Suppressor macrophage treated with lipopolysaccharide for 1 hour (primary cell): ENCODE results near the gene OTOGL.
A peak's percentile ranks its signal among the peaks of the same experiment; 100 is the strongest.
"Not testable (repeated sequence)": the region's sequence is repeated elsewhere in the genome, so short reads cannot be mapped to it uniquely, and the experiment has no call there.

Experiments
- DNase-seq, 3 donors: peaks; one replicate each; pipeline ENCODE4 v3.0.0-alpha.2; 2020 to 2022

Gene OTOGL

GRCh38 chr12:80186727-80187217 lies 87.4 kb downstream of the OTOGL start:
- peak; percentile 52 to 65 (median 56) for DNase-seq

- no peak for DNase-seq
These were observed 88.3 kb downstream of the OTOGL start for GRCh38 chr12:80187660-80188090.

- DNase-seq, result no peak
These were observed 89.2 kb downstream of the OTOGL start for GRCh38 chr12:80188576-80188975.

GRCh38 chr12:80189241-80189640 lies 89.9 kb downstream of the OTOGL start:
- no peak for DNase-seq

GRCh38 chr12:80190001-80190400 lies 90.7 kb downstream of the OTOGL start:
- no peak for DNase-seq

GRCh38 chr12:80192087-80192486 lies 92.8 kb downstream of the OTOGL start:
- no peak for DNase-seq

- DNase-seq, result no peak
These were observed 94.5 kb downstream of the OTOGL start for GRCh38 chr12:80193865-80194264.

- peak in 1 of 3 donors; percentile 3 for DNase-seq
These were observed 95.9 kb downstream of the OTOGL start for GRCh38 chr12:80195074-80195726.

- DNase-seq, result no peak
These were observed 96.4 kb downstream of the OTOGL start for GRCh38 chr12:80195737-80196136.

- DNase-seq, result no peak
These were observed 97.1 kb downstream of the OTOGL start for GRCh38 chr12:80196419-80196818.

GRCh38 chr12:80198782-80199337 lies 99.5 kb downstream of the OTOGL start:
- DNase-seq, result no peak

GRCh38 chr12:80199931-80200330 lies 100.6 kb downstream of the OTOGL start:
- DNase-seq, result no peak

GRCh38 chr12:80200414-80200813 lies 101.1 kb downstream of the OTOGL start:
- DNase-seq, result no peak

GRCh38 chr12:80201908-80202307 lies 102.6 kb downstream of the OTOGL start:
- no peak for DNase-seq

GRCh38 chr12:80205960-80206359 lies 106.6 kb downstream of the OTOGL start:
- DNase-seq, result no peak

- DNase-seq, result no peak
These were observed 108.7 kb downstream of the OTOGL start for GRCh38 chr12:80208071-80208470.

- no peak for DNase-seq
These were observed 112.3 kb downstream of the OTOGL start for GRCh38 chr12:80211671-80212070.

GRCh38 chr12:80212938-80213645 lies 113.8 kb downstream of the OTOGL start:
- peak; percentile 8 to 64 (median 23) for DNase-seq

GRCh38 chr12:80213871-80214270 lies 114.5 kb downstream of the OTOGL start:
- DNase-seq, result no peak

- DNase-seq, result no peak
These were observed 117.7 kb downstream of the OTOGL start for GRCh38 chr12:80217011-80217535.

GRCh38 chr12:80218925-80219324 lies 119.6 kb downstream of the OTOGL start:
- DNase-seq, result not testable (repeated sequence)

- DNase-seq, result no peak
These were observed 120.0 kb downstream of the OTOGL start for GRCh38 chr12:80219345-80219744.

- no peak for DNase-seq
These were observed 122.9 kb downstream of the OTOGL start for GRCh38 chr12:80222261-80222660.

GRCh38 chr12:80226576-80226975 lies 127.2 kb downstream of the OTOGL start:
- DNase-seq, result peak; percentile 2 to 40 (median 30)
